Measurements from ENCODE around the gene SSR3.

The SSR3 gene

DNA sequence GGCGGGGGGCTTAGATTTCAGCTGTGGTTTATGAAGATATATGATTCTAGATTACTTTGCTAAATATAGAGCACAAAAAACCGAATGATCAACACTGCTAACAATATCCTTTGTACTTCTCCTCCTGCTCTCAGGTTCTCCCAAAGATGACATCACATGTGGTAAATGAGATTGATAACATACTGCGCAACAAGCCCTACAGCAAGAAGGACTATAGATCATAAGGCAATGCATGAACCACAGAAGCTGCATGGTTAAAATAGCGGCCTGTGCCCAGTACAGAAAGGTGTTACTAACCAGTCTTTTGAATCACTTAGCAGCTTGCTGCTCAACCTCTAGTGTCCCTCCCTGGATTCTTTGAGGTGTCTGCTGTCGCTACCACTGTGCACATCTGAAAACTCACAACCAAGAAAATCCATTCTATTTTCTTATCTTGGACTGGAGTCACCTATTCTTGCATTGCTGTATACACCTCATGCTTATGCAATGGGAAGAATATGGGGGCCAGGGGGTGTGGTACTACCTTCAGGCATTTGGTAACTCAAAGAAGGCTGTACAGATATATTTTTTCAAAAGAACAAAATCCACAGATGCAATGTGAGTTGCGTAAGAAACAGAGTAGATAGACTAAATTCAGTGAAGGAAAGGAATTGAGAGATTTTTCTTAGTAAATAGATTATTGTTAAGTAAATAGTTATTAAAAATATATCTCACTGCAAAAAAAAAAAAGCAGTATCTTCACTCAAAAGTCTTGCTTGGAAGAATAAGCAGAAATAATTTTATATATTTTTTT, 18.2 kb downstream of the SSR3 start:
- peak; percentile 54 for DNase-seq (ENCODE audit: low read depth)

GRCh38 chr3:156535798-156536197, 19.1 kb downstream of the SSR3 start:
- DNase-seq (ENCODE audit: low read depth): no peak

DNA sequence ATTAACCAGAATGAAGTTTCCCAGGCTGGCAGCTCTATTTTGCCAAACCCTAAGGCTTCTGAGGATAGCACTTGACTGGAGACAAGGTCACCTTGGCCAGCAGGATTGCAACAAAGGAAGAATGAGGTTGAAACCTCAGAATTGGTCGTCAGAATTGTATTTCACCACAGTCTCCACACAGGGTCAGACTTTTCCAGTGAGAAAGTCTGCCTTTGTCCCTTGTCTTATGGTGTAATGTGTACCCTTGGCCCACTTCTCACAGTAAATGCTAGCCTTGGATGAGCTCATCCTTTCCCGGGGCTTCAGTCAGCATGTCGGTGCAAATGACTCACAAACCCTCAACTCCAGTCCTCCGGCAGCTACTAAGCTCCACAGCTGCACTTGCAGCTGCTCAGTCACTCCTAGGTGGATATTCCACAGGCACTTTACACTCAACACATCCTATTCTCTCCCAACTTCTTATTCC, 19.7 kb downstream of the SSR3 start:
- peak; percentile 99 for DNase-seq (ENCODE audit: low read depth)

- no peak for DNase-seq (ENCODE audit: low read depth)
Measured at GRCh38 chr3:156533205-156533604, 21.7 kb downstream of the SSR3 start.

DNA sequence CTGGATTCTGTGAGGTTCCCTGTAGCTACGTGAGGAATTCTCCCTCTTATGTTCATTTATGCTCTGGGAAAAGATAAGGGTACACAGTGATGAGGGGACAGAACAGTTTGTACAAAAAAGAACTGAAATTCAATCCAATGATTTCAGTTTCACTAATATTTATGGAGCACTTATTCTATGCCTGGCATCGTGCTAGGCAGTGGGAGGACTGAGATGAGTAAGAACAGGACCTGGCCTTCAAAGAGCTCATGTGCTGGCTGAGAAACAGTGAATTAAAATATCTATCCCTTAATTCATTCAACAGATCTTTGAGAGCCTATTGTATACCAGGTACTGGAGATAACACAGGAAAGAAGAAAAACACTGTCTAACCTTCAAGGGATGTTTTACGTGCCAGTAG, 22.2 kb downstream of the SSR3 start:
- no peak for DNase-seq (ENCODE audit: low read depth)

DNA sequence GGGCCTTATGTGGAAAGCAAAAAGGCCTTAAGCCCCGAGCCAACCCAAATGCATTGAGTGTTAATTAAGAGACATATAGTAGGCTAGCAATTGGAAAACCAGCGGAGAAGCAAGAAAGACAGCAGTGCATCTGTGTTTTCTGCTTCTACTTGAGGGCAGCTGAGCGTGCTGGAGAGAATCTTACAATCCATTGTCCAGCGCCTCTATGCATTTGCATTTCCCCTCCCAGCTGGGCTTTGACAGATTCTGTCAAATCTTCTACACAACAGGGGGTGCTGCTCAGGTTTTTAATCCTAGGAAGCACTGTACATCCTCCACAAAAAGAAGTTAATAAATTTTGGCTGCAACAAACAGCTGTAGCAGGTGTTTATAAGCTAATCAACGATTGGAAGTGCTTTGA, 23.9 kb downstream of the SSR3 start:
- DNase-seq (ENCODE audit: low read depth): no peak

- DNase-seq (ENCODE audit: low read depth): no peak
Measured at GRCh38 chr3:156527060-156527459, 27.9 kb downstream of the SSR3 start.

DNA sequence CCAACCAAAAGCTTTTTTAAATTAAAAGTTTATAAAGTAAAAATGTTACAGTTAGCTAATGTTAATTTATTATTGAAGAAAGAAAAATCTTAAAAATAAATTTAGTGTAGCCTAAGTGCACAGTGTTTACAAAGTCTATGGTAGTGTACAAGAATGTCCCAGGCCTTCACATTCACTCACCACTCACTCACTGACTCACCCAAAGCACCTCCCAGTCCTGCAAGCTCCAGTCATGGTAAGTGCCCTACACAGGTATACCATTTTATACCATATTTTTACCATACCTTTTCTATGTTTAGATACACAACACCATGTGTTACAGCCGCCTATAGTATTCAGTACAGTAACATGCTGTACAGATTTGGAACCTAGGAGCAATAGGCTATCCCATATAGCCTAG, 29.1 kb downstream of the SSR3 start:
- DNase-seq (ENCODE audit: low read depth): peak; percentile 53

DNA sequence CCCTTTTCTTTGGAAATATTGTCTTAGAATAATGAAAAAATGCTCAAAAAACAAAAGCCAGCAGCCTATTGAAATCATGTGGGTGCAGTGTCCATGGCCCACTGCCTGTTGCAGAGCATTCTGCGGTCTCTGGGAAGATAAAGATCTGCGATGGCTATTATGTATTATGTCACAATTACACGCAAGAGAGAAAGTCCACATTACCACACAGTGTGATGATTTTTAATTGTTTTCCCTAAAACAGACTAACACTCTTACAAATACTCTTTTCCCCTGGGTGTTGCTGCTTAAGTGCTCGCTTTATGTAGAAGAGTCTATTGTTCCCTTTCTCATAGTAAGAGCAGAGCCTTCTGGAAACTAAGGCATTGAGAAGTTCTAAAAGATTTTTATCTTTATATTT, 32.2 kb downstream of the SSR3 start:
- DNase-seq (ENCODE audit: low read depth): no peak

DNA sequence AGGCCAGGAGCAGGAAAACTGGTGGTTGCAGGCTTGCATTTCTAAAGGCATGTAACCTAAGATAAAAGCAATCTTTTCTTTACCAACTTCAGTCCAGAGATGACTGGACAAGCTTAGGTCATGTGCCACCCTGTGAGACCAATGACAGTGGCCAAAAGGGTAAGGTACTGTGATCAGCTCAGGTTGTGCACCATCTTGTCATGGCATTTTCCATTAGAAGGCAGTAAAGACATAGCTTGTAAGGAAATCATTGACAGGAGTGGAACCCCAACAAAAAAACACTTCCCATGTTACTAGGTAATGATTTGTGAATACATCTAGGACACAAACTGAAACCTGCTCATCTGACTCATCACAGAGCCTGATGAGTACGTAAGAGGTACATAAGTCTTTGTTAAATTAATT, 35.2 kb downstream of the SSR3 start:
- DNase-seq (ENCODE audit: low read depth): no peak

DNA sequence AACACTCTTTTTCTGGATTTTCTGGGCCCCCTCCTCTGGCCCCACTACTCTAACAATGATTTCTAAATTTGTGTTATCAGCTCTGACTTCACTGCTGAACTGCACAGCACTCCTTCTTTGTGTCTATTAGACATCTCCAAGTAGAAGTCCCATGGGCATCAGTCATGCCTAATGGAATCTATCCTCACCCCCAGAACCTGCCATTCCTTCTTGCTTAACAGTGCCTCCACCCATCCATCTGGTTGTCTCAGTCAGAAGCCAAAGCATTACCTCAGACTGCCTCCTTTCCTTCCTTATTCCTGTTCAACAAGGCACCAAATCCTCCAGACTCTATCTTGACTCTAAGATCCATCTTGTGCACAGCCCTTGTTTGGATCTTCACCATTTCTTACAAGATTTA, 36.2 kb downstream of the SSR3 start:
- no peak for DNase-seq (ENCODE audit: low read depth)

GRCh38 chr3:156516961-156517360, 38.0 kb downstream of the SSR3 start:
- DNase-seq (ENCODE audit: low read depth): no peak

DNA sequence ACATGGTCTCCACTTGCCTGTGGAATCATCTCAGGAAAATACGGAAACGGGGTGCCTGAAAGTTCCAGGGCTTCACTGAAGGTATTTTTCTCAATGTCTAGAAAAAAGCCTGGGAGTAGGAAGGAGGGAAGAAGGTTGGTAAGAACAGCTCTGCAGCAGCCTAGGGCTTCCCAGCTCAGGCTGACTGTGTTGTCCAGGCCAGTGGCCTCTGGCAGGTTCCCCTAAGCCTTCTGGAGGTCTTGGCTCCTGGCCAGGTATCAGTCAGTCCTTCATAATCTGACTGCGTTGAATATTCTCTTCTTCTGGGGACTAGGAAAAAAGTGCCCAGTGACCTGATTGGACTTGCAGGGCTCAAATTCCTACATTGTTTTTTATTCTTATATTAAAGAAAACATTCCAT, 38.6 kb downstream of the SSR3 start:
- DNase-seq (ENCODE audit: low read depth): no peak

- DNase-seq (ENCODE audit: low read depth): peak; percentile 52
Measured at GRCh38 chr3:156513619-156514018, 41.3 kb downstream of the SSR3 start.

GRCh38 chr3:156511987-156512677, 42.8 kb downstream of the SSR3 start:
- DNase-seq (ENCODE audit: low read depth): no peak

- DNase-seq (ENCODE audit: low read depth): peak; percentile 76
Measured at GRCh38 chr3:156509189-156510174, 45.4 kb downstream of the SSR3 start.

DNA sequence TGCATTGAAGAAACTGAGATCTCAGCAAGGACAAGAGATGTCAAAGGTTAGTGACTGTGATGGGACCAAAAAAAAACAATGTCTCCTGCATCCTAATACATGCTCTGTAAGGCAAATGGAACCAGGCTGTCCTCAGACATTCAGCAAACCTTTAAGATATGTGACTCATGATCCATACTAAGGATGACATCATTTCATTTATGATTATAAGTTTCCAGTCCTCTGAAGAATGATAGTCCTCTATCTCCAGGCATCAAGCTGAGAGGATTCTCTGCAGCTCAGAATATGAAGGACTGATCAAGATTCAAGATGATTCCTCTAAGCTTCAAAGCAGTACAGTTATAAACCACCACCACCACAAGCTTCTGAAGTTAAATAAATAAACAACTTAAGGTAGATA, 47.6 kb downstream of the SSR3 start:
- peak; percentile 72 for DNase-seq (ENCODE audit: low read depth)

DNA sequence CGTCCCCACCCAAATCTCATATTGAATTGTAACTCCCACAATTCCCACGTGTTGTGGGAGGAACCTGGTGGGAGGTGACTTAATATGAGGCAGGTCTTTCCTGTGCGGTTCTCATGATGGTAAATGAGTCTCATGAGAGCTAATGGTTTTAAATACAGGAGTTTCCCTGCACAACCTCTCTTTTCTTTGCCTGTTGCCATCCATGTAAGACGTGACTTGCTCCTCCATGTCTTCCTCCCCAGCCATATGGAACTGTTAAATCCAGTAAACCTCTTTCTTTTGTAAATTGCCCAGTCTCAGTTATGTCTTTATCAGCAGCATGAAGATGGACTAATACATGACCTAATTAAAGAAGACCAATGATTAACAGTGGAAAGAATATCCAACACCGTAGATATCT, 56.6 kb downstream of the SSR3 start:
- no peak for DNase-seq (ENCODE audit: low read depth)

DNA sequence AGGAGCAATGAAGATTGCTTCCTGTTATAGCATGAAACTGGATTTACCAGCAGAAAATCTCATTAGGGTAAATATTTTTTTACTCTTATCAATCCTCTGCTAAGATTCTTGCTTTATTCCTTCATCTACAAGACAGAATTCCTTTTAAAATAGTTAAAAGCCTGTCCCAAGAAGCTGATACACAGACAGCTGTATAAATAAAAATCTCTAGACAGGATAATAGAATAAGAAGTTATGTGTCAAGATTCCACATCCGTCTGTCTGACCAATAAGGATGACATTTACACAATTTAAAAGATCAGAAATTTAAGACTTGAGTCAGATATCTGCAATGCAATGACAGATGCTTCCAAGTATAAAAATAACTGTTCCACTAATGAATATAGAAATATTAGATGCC, 57.6 kb downstream of the SSR3 start:
- DNase-seq (ENCODE audit: low read depth): no peak

DNA sequence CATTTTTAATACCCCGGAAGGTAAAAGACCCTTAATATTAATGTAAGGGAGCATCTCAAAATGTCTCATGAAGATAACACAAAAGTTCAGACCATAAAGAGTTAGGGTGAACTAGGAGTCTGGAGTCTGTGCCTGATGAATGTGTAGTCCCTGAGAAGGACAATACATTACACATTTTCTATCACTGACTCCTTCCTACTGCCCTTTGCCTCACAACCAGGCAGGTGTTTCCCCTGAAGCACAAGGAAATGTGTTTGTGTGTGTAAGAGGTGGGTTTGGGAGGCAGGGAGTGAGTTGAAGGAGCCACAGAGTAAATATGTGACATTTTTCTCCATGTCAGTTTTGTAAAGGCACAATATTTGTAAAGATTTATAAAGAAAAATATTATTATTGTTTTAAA, 59.1 kb downstream of the SSR3 start:
- no peak for DNase-seq (ENCODE audit: low read depth)

- no peak for DNase-seq (ENCODE audit: low read depth)
Measured at GRCh38 chr3:156493887-156494286, 61.0 kb downstream of the SSR3 start.

DNA sequence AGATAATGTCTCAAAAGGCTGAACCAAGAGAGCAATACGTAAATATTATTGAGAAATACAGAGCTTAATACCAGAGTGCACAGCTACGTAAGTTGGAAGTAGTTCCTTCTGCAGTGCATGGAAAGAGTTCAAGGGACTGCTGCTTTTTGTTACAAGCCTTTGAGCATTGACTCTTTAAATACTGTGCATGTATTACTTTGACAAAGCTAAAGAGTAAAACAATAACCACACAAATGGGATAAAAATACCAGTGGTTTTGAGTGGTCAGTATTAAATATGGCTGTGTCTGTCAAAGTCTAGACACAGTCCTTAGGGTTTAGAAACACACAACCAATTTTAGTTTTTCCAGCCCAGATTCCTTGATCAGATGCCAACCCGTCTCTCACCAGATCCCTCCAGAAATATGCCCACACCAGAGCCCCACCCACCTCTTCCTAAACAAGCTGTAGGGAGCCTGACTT, 62.1 kb downstream of the SSR3 start:
- no peak for DNase-seq (ENCODE audit: low read depth)

Measured in ELR (cell line).